Measurements from ENCODE around the gene PEX1.

PEX1 gene

DNA sequence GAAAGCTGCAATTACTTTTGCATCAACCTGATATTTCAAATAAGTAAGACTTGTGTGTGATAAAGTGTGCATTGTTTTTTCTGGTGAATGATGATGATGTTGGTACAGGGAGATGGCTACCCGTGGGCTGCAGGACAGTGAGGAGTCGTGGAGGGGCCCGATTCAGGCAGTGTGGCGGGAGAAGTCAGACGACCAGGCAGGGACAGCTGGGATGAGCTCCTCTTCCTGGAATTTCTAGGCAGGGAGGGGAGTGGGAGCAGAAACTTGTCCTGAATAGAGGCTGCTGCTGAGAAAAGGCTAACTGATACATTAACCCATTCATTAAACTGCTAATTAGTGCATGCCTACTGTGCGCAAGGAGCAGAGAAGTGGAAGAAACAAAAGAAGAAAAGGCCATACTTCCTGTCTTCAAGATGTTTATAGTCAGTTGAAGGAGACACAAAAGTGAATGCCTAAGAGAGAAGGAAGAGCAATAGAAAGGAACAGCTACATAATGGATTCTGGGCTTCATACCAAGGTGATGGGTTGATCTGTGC, 90.3 kb downstream of the PEX1 start:
- POLR2A ChIA-PET: interaction anchor here (1.4 kb wide), 1 partner anchor 9 kb away, joined by 5 read pairs; the partner anchor contains the start of gene GATAD1
- H3K4me3 ChIP-seq (ENCODE audit: low read depth, low read length): no peak overlapping the region
- H3K27ac ChIP-seq (ENCODE audit: extremely low read depth, low read depth, low read length): no peak overlapping the region
- CTCF ChIA-PET: interaction anchor here (0.6 to 2.2 kb wide), 4 partner anchors 9 to 57 kb away, joined by 3 to 9 read pairs (median 6); partner anchors contain the start of gene GATAD1
- no peaks in the 10 kb centered on the region for H3K4me1 ChIP-seq (ENCODE audit: control insufficient read depth, insufficient read depth, low read length)
- TF ChIP-seq ZBTB17 (tag by site-specific recombination; IDR thresholded peaks at IDR 0.05) (no peak), ZNF549 (tag by site-specific recombination; IDR thresholded peaks at IDR 0.05) (no peak), ZSCAN30 (tag by site-specific recombination; IDR thresholded peaks at IDR 0.05) (no peak), ZFP37 (tag by site-specific recombination; IDR thresholded peaks at IDR 0.05) (no peak), ZNF548 (tag by site-specific recombination; IDR thresholded peaks at IDR 0.05) (no peak), ZNF521 (tag by site-specific recombination; IDR thresholded peaks at IDR 0.05) (no peak), ZNF48 (tag by site-specific recombination; IDR thresholded peaks at IDR 0.05) (no peak), ZNF629 (tag by site-specific recombination; IDR thresholded peaks at IDR 0.05) (no peak)
- TF ChIP-seq, protein P1, sequence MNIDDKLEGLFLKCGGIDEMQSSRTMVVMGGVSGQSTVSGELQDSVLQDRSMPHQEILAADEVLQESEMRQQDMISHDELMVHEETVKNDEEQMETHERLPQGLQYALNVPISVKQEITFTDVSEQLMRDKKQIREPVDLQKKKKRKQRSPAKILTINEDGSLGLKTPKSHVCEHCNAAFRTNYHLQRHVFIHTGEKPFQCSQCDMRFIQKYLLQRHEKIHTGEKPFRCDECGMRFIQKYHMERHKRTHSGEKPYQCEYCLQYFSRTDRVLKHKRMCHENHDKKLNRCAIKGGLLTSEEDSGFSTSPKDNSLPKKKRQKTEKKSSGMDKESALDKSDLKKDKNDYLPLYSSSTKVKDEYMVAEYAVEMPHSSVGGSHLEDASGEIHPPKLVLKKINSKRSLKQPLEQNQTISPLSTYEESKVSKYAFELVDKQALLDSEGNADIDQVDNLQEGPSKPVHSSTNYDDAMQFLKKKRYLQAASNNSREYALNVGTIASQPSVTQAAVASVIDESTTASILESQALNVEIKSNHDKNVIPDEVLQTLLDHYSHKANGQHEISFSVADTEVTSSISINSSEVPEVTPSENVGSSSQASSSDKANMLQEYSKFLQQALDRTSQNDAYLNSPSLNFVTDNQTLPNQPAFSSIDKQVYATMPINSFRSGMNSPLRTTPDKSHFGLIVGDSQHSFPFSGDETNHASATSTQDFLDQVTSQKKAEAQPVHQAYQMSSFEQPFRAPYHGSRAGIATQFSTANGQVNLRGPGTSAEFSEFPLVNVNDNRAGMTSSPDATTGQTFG (tag by site-specific recombination; IDR thresholded peaks at IDR 0.05; ENCODE audit: borderline replicate concordance): no peak
- TF ChIP-seq, protein P2, sequence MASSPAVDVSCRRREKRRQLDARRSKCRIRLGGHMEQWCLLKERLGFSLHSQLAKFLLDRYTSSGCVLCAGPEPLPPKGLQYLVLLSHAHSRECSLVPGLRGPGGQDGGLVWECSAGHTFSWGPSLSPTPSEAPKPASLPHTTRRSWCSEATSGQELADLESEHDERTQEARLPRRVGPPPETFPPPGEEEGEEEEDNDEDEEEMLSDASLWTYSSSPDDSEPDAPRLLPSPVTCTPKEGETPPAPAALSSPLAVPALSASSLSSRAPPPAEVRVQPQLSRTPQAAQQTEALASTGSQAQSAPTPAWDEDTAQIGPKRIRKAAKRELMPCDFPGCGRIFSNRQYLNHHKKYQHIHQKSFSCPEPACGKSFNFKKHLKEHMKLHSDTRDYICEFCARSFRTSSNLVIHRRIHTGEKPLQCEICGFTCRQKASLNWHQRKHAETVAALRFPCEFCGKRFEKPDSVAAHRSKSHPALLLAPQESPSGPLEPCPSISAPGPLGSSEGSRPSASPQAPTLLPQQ (tag by site-specific recombination; IDR thresholded peaks at IDR 0.05): no peak
- TF ChIP-seq, protein P3, sequence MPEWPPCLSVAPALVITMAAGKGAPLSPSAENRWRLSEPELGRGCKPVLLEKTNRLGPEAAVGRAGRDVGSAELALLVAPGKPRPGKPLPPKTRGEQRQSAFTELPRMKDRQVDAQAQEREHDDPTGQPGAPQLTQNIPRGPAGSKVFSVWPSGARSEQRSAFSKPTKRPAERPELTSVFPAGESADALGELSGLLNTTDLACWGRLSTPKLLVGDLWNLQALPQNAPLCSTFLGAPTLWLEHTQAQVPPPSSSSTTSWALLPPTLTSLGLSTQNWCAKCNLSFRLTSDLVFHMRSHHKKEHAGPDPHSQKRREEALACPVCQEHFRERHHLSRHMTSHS (tag by site-specific recombination; IDR thresholded peaks at IDR 0.05): no peak
- TF ChIP-seq, protein P4, sequence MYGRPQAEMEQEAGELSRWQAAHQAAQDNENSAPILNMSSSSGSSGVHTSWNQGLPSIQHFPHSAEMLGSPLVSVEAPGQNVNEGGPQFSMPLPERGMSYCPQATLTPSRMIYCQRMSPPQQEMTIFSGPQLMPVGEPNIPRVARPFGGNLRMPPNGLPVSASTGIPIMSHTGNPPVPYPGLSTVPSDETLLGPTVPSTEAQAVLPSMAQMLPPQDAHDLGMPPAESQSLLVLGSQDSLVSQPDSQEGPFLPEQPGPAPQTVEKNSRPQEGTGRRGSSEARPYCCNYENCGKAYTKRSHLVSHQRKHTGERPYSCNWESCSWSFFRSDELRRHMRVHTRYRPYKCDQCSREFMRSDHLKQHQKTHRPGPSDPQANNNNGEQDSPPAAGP (tag by site-specific recombination; IDR thresholded peaks at IDR 0.05): no peak
- TF ChIP-seq, protein P5, sequence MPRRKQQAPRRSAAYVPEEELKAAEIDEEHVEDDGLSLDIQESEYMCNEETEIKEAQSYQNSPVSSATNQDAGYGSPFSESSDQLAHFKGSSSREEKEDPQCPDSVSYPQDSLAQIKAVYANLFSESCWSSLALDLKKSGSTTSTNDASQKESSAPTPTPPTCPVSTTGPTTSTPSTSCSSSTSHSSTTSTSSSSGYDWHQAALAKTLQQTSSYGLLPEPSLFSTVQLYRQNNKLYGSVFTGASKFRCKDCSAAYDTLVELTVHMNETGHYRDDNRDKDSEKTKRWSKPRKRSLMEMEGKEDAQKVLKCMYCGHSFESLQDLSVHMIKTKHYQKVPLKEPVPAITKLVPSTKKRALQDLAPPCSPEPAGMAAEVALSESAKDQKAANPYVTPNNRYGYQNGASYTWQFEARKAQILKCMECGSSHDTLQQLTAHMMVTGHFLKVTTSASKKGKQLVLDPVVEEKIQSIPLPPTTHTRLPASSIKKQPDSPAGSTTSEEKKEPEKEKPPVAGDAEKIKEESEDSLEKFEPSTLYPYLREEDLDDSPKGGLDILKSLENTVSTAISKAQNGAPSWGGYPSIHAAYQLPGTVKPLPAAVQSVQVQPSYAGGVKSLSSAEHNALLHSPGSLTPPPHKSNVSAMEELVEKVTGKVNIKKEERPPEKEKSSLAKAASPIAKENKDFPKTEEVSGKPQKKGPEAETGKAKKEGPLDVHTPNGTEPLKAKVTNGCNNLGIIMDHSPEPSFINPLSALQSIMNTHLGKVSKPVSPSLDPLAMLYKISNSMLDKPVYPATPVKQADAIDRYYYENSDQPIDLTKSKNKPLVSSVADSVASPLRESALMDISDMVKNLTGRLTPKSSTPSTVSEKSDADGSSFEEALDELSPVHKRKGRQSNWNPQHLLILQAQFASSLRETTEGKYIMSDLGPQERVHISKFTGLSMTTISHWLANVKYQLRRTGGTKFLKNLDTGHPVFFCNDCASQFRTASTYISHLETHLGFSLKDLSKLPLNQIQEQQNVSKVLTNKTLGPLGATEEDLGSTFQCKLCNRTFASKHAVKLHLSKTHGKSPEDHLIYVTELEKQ (tag by site-specific recombination; IDR thresholded peaks at IDR 0.05; ENCODE audit: borderline replicate concordance): no peak
- TF ChIP-seq, protein P6, sequence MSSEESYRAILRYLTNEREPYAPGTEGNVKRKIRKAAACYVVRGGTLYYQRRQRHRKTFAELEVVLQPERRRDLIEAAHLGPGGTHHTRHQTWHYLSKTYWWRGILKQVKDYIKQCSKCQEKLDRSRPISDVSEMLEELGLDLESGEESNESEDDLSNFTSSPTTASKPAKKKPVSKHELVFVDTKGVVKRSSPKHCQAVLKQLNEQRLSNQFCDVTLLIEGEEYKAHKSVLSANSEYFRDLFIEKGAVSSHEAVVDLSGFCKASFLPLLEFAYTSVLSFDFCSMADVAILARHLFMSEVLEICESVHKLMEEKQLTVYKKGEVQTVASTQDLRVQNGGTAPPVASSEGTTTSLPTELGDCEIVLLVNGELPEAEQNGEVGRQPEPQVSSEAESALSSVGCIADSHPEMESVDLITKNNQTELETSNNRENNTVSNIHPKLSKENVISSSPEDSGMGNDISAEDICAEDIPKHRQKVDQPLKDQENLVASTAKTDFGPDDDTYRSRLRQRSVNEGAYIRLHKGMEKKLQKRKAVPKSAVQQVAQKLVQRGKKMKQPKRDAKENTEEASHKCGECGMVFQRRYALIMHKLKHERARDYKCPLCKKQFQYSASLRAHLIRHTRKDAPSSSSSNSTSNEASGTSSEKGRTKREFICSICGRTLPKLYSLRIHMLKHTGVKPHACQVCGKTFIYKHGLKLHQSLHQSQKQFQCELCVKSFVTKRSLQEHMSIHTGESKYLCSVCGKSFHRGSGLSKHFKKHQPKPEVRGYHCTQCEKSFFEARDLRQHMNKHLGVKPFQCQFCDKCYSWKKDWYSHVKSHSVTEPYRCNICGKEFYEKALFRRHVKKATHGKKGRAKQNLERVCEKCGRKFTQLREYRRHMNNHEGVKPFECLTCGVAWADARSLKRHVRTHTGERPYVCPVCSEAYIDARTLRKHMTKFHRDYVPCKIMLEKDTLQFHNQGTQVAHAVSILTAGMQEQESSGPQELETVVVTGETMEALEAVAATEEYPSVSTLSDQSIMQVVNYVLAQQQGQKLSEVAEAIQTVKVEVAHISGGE (tag by site-specific recombination; conservative IDR thresholded peaks at IDR 0.05; ENCODE audit: low read depth): no peak
- no peaks in the 10 kb centered on the region for H3K9me3 ChIP-seq (ENCODE audit: control insufficient read depth, insufficient read depth, low read depth, low read length)
- H3K36me3 ChIP-seq (ENCODE audit: control insufficient read depth in 2 of 2, insufficient read depth in 1 of 2, low read length in 2 of 2): no peaks in the 10 kb centered on the region
